Tibial nerve (tissue), 4 donors: ENCODE results near the gene PTPRD. TPM values are rescaled to one million over a fixed set of nuclear protein-coding genes. Genes with fewer than 3 reads are reported as not detected.

Experiments
- DNase-seq, 2 donors: peaks; one replicate each; pipeline ENCODE4 v3.0.0-alpha.2; 2019; ENCODE audit warnings: low spot score in 2 of 2
- H3K27ac ChIP-seq, 4 donors: fragments of 200-600 bp; sonication (generic) in 3 of 4; one replicate each; pipeline ENCODE4 v1.5.1; 2017 to 2019; ENCODE audit warnings: mild to moderate bottlenecking in 1 of 4
- H3K27me3 ChIP-seq, 2 donors: fragments of 200-600 bp; sonication (generic) in 1 of 2; one replicate each; pipeline versions ENCODE4 v1.5.1 to v1.6.0; 2017 to 2019
- H3K36me3 ChIP-seq, 3 donors: fragments of 200-600 bp; sonication (generic); one replicate each; pipeline ENCODE4 v1.5.1; 2018 to 2019
- H3K4me1 ChIP-seq, 4 donors: fragments of 200-600 bp; sonication (generic) in 3 of 4; one replicate each; pipeline ENCODE4 v1.5.1; 2017 to 2019
- H3K4me3 ChIP-seq, 4 donors: fragments of 200-600 bp; sonication (generic) in 3 of 4; one replicate each; pipeline ENCODE4 v1.5.1; 2017 to 2019; ENCODE audit warnings: mild to moderate bottlenecking in 1 of 4, moderate library complexity in 1 of 4
- H3K9me3 ChIP-seq, 4 donors: fragments of 200-600 bp; sonication (generic) in 3 of 4; one replicate each; pipeline ENCODE4 v1.5.1; 2017 to 2019
- EP300 ChIP-seq, 2 donors: sonication (generic); formaldehyde crosslinking; IDR thresholded peaks; one replicate each; pipeline ENCODE4 v1.6.1; 2017; ENCODE audit warnings: antibody characterized with exemption in 2 of 2, mild to moderate bottlenecking in 1 of 2
- POLR2A ChIP-seq, 2 donors: fragments of 450-650 bp; IDR thresholded peaks; one replicate each; pipeline ENCODE4 v1.6.1; 2017; ENCODE audit warnings: antibody characterized with exemption in 2 of 2, mild to moderate bottlenecking in 2 of 2, moderate library complexity in 2 of 2
- WGBS, 2 donors: methylation state at CpG; one replicate each; pipeline ENCODE4 v1.1.5; 2018; 5-methylcytosine and 5-hydroxymethylcytosine counted together
- total RNA-seq, 4 donors: library from RNA; depleted of rRNA; stranded (reverse); fragments of >200 nt; gene quantifications; one replicate each; pipeline ENCODE4 v1.1.0, GENCODE V29; 2016
- TF ChIP-seq, protein P1 (sequence below), 5 experiments: fragments of 200-600 bp in 3 of 5; fragments of 450-650 bp in 2 of 5; sonication (generic) in 3 of 5; IDR thresholded peaks; one replicate each; pipeline ENCODE4 v1.5.1; 2016 to 2019; ENCODE audit warnings: antibody characterized with exemption in 5 of 5, mild to moderate bottlenecking in 3 of 5, moderate library complexity in 2 of 5

Gene PTPRD
- total RNA-seq, 4 donors from 2014 or later = 1.7 to 13.2 (median 5.1) TPM

DNA sequence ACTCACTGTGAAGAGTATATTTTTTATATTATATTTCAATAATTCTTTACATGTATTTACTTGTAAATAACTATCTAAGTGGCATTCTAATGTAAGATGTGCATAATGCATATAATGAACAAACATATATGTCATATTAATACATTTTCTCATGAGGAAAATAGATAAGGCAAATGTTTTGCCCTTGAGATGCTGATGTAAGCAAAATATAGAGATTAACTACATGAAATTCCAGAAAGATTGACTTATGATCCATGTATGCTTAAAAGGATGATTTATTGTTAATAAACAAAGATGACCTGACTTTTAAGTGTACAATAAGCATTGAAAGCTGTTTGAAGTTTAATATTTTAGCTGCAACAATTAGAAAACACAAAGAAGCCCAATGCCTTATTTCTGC, 559.9 kb downstream of the PTPRD start:
- H3K4me1 ChIP-seq = no peaks in the 10 kb centered on the region
- no peak for DNase-seq

DNA sequence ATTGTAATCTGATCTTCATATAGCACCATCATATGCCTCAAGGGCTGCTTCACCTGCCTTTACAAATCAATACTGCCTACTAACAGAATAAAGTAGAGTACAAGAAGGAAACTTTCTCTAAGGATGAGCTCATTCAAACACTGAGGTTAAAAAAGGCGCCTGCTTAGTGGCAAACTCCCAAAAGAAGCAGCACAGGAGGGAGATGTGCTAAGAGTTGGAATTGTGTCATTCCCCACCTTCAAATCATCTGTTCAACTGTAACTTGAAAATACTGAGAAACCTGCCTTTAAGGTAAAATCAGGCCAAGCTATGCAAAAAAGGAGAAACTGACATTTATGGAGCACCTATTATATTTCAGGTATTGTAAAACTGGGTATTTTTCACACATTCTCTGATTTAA, 560.6 kb downstream of the PTPRD start:
- WGBS, 2 donors = 81 to 85% methylated on average over 1 of the region's 1 CpG
- no peaks in the 10 kb centered on the region for H3K27me3 ChIP-seq
- no peak for DNase-seq
- H3K36me3 ChIP-seq = no peaks in the 10 kb centered on the region
- no peak overlapping the region for H3K27ac ChIP-seq
- H3K9me3 ChIP-seq = no peaks in the 10 kb centered on the region
- TF ChIP-seq EP300 (IDR thresholded peaks at IDR 0.05) = no peak
- no peak for TF ChIP-seq POLR2A (IDR thresholded peaks at IDR 0.05)
- TF ChIP-seq, protein P1, sequence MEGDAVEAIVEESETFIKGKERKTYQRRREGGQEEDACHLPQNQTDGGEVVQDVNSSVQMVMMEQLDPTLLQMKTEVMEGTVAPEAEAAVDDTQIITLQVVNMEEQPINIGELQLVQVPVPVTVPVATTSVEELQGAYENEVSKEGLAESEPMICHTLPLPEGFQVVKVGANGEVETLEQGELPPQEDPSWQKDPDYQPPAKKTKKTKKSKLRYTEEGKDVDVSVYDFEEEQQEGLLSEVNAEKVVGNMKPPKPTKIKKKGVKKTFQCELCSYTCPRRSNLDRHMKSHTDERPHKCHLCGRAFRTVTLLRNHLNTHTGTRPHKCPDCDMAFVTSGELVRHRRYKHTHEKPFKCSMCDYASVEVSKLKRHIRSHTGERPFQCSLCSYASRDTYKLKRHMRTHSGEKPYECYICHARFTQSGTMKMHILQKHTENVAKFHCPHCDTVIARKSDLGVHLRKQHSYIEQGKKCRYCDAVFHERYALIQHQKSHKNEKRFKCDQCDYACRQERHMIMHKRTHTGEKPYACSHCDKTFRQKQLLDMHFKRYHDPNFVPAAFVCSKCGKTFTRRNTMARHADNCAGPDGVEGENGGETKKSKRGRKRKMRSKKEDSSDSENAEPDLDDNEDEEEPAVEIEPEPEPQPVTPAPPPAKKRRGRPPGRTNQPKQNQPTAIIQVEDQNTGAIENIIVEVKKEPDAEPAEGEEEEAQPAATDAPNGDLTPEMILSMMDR (IDR thresholded peaks at IDR 0.05) = no peak
- H3K4me3 ChIP-seq = no peak overlapping the region
- H3K4me1 ChIP-seq = no peaks in the 10 kb centered on the region

More for the DNA sequence above, 559.9 kb downstream of the PTPRD start:
- H3K27ac ChIP-seq = no peak overlapping the region
- no peaks in the 10 kb centered on the region for H3K9me3 ChIP-seq
- TF ChIP-seq, protein P1 (IDR thresholded peaks at IDR 0.05) = no peak
- TF ChIP-seq EP300 (IDR thresholded peaks at IDR 0.05) (no peak), POLR2A (IDR thresholded peaks at IDR 0.05) (no peak)
- no peaks in the 10 kb centered on the region for H3K36me3 ChIP-seq
- H3K27me3 ChIP-seq = no peaks in the 10 kb centered on the region
- no peak overlapping the region for H3K4me3 ChIP-seq

DNA sequence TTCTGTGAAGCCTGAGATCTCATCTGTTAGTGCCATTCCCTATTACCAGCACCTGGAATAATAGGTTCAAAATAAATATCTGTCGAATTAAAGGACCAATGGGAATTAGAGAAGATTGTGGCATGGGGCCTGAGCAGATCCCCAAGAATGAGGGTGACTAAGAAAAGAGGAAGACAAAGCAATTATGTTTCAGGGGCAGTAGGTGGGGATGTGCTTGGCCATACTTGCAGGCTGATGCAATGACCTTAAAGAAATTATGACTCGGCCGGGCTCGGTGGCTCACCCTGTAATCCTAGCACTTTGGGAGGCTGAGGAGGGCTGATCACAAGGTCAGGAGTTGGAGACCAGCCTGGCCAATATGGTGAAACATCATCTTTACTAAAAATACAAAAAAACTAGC, 562.8 kb downstream of the PTPRD start:
- no peaks in the 10 kb centered on the region for H3K27me3 ChIP-seq
- no peak overlapping the region for H3K4me3 ChIP-seq
- H3K4me1 ChIP-seq = no peaks in the 10 kb centered on the region
- no peaks in the 10 kb centered on the region for H3K36me3 ChIP-seq
- 77 to 91% methylated on average over 4 of the region's 4 CpGs for WGBS, 2 donors
- no peaks in the 10 kb centered on the region for H3K9me3 ChIP-seq
- no peak for TF ChIP-seq EP300 (IDR thresholded peaks at IDR 0.05)
- no peak for TF ChIP-seq POLR2A (IDR thresholded peaks at IDR 0.05)
- TF ChIP-seq, protein P1 (IDR thresholded peaks at IDR 0.05) = no peak
- H3K27ac ChIP-seq = no peak overlapping the region
- no peak for DNase-seq

DNA sequence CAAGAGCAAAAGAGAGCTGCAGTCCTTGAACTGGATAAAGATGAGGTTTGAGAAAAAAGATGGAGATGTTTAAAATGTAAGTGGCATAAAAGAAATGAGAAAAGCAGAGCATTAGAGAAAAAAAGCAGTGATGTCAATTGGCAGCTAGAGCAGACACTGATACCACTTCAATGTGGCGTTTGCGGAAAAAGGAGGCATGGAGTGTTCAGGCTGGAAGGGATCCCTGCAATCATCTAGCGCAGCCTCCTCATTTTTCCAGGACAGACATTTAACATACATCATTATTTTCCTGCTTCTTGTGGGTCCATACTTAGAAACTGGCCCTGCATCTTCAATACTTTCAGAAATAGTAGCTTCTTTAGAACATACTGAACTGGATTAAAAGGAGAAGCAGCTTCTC, 563.8 kb downstream of the PTPRD start:
- H3K9me3 ChIP-seq = no peaks in the 10 kb centered on the region
- no peaks in the 10 kb centered on the region for H3K36me3 ChIP-seq
- TF ChIP-seq EP300 (IDR thresholded peaks at IDR 0.05) (no peak), POLR2A (IDR thresholded peaks at IDR 0.05) (no peak)
- TF ChIP-seq, protein P1 (IDR thresholded peaks at IDR 0.05) = no peak
- DNase-seq = no peak
- no peak overlapping the region for H3K4me3 ChIP-seq
- H3K27ac ChIP-seq = no peak overlapping the region
- 90 to 91% methylated on average over 3 of the region's 3 CpGs for WGBS, 2 donors
- H3K27me3 ChIP-seq = no peaks in the 10 kb centered on the region
- no peaks in the 10 kb centered on the region for H3K4me1 ChIP-seq

DNA sequence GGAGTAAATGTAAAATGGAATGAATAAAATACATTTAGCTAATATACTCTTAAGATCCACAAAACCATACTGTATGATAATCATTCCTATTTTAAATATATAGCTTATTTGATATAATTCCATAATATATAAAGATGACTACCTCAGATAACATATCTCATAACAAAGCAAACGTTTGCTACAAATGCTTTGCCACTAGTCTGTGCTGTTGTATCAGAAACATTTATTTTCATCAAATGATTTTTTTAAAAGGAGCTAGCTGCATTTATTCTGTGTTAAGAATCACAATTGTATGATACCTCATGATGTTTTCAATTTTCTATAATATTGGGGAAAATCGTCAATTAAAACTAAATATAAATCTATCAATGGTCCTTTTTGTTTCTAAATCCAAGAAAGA, 567.2 kb downstream of the PTPRD start:
- no peaks in the 10 kb centered on the region for H3K4me1 ChIP-seq
- no peak for DNase-seq
- H3K27me3 ChIP-seq = no peaks in the 10 kb centered on the region
- H3K27ac ChIP-seq = no peak overlapping the region
- H3K4me3 ChIP-seq = no peak overlapping the region
- TF ChIP-seq POLR2A (IDR thresholded peaks at IDR 0.05) = no peak
- TF ChIP-seq, protein P1 (IDR thresholded peaks at IDR 0.05) = peak in 3 of 5 experiments; percentile 6 to 24 (median 9)
- TF ChIP-seq EP300 (IDR thresholded peaks at IDR 0.05) = no peak
- no peaks in the 10 kb centered on the region for H3K9me3 ChIP-seq
- H3K36me3 ChIP-seq = no peaks in the 10 kb centered on the region
- 0 to 11% methylated on average over 2 of the region's 2 CpGs for WGBS, 2 donors
